Adrenal gland (tissue), 12 donors: ENCODE results near the gene TNFAIP1. TPM values are rescaled to one million over a fixed set of nuclear protein-coding genes. Genes with fewer than 3 reads are reported as not detected.
A peak's percentile ranks its signal among the peaks of the same experiment; 100 is the strongest.

Experiments
- DNase-seq, 7 donors: peaks; one replicate each; pipeline ENCODE4 v3.0.0-alpha.2; 2019 to 2020
- H3K27ac ChIP-seq, 5 donors: fragments of 200-600 bp; sonication (generic) in 4 of 5; 1 replicate in 3 of 5; 2 replicates in 2 of 5; pipeline versions ENCODE4 v1.5.1 to v1.8.0; 2016 to 2020; ENCODE audit warnings: mild to moderate bottlenecking in 1 of 5
- H3K27me3 ChIP-seq: fragments of 200-600 bp; 2 replicates; pipeline ENCODE4 v1.8.0; 2021
- H3K36me3 ChIP-seq, 2 donors: fragments of 200-600 bp; replicated peaks in 1 of 2; 1 replicate in 1 of 2; 2 replicates in 1 of 2; pipeline versions ENCODE4 v1.5.1 to v1.8.0; 2018 to 2022
- H3K4me1 ChIP-seq, 2 donors: fragments of 200-600 bp; replicated peaks in 1 of 2; 1 replicate in 1 of 2; 2 replicates in 1 of 2; pipeline versions ENCODE4 v1.5.1 to v1.8.0; 2018 to 2021
- H3K4me3 ChIP-seq, 4 donors: fragments of 200-600 bp; sonication (generic) in 3 of 4; one replicate each; pipeline ENCODE4 v1.5.1; 2016 to 2018
- H3K9me3 ChIP-seq, 3 donors: fragments of 200-600 bp; sonication (generic) in 1 of 3; replicated peaks in 1 of 3; 1 replicate in 2 of 3; 2 replicates in 1 of 3; pipeline versions ENCODE4 v1.5.1 to v1.8.0; 2016 to 2021
- POLR2A ChIP-seq, 2 donors: fragments of 450-650 bp; IDR thresholded peaks; one replicate each; pipeline ENCODE4 v1.6.1; 2017; ENCODE audit warnings: antibody characterized with exemption in 2 of 2, mild to moderate bottlenecking in 2 of 2, moderate library complexity in 1 of 2
- WGBS, 4 donors: extraction: QIAGEN DNeasy Blood & Tissue Kit in 2 of 4; methylation state at CpG; one replicate each; pipeline versions ENCODE4 v1.1.5 to v1.1.7; 2013 to 2017; 5-methylcytosine and 5-hydroxymethylcytosine counted together
- intact Hi-C, 2 donors: fragments of 100-400 bp; cut with DNase I; formaldehyde crosslinking; loops; one replicate each; pipeline versions ENCODE4 v1.14.1 to v1.15.0; 2022 to 2023
- polyA plus RNA-seq, 3 donors: library from polyadenylated mRNA; stranded (reverse); fragments of 200-250 nt in 2 of 3; fragments of 350-450 nt in 1 of 3; fragmentation: Illumina TruSeq in 1 of 3; extraction: RNeasy Lipid Tissue Mini Kit (QIAGEN cat#74804) in 1 of 3; gene quantifications; one replicate each; pipeline ENCODE4 v1.2.3, GENCODE V29; 2013 to 2014
- total RNA-seq, 9 donors: library from RNA; depleted of rRNA in 4 of 9; stranded (reverse); fragments of >200 nt in 4 of 9; fragments of 120-200 nt in 1 of 9; fragmentation: NEBNext Ultra II Directional in 1 of 9; extraction: Animal tissue kit (Norgen Biotek cat#: 25700) in 1 of 9; gene quantifications; one replicate each; pipeline versions ENCODE4 v1.1.0 to v1.2.4, GENCODE V29; 2013 to 2023
- TF ChIP-seq, protein P1 (sequence below), 6 experiments: fragments of 450-650 bp in 4 of 6; fragments of 200-600 bp in 2 of 6; sonication (generic) in 1 of 6; IDR thresholded peaks; 1 replicate in 5 of 6; 2 replicates in 1 of 6; pipeline versions ENCODE4 v1.5.1 to v1.8.0; 2016 to 2021; ENCODE audit warnings: antibody characterized with exemption in 6 of 6, mild to moderate bottlenecking in 2 of 6, moderate library complexity in 1 of 6
- donor health status: healthy with polysubstance abuse.
- donor health status: Bipolar disorder and iron deficiency.
- donor health status: DM: yes; HTN: yes; CAD: no.
- donor health status: DM: no; HTN: no; CAD: no.
- donor health status: DM: no; HTN: no; CAD: no.
- donor health status: DM: yes; HTN: yes; CAD: no.

Gene TNFAIP1
- total and polyA plus RNA-seq, 12 donors: 17.2 to 70.6 (median 37.6) TPM

DNA sequence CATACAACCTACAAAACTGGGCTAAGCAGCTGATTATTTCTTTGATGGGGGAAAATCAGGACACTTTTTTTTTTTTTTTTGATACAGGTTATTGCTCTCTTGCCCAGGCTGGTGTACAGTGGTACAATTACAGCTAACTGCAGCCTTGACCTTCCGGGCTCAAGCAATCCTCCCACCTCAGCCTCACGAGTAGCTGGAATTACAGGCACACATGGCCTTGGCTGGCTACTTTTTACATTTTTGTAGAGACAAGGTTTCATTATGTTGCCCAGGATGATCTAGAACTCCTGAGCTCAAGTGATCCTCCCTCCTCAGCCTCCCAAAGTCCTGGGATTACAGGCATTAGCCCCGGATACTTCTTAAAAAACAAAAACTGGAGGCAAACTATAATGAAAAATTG, 37.1 kb upstream of the TNFAIP1 start:
- peak in 2 of 7 donors; percentile 26 to 42 for DNase-seq
- Histone ChIP-seq H3K27me3 (no peaks in the 10 kb centered on the region), H3K4me1 (no peaks in the 10 kb centered on the region), H3K4me3 (no peak overlapping the region), H3K9me3 (no peaks in the 10 kb centered on the region), H3K36me3 (no peaks in the 10 kb centered on the region), H3K27ac (no peak overlapping the region)
- TF ChIP-seq, protein P1, sequence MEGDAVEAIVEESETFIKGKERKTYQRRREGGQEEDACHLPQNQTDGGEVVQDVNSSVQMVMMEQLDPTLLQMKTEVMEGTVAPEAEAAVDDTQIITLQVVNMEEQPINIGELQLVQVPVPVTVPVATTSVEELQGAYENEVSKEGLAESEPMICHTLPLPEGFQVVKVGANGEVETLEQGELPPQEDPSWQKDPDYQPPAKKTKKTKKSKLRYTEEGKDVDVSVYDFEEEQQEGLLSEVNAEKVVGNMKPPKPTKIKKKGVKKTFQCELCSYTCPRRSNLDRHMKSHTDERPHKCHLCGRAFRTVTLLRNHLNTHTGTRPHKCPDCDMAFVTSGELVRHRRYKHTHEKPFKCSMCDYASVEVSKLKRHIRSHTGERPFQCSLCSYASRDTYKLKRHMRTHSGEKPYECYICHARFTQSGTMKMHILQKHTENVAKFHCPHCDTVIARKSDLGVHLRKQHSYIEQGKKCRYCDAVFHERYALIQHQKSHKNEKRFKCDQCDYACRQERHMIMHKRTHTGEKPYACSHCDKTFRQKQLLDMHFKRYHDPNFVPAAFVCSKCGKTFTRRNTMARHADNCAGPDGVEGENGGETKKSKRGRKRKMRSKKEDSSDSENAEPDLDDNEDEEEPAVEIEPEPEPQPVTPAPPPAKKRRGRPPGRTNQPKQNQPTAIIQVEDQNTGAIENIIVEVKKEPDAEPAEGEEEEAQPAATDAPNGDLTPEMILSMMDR (IDR thresholded peaks at IDR 0.05): no peak
- TF ChIP-seq POLR2A (IDR thresholded peaks at IDR 0.05): no peak
- WGBS, 4 donors: 45 to 62% (median 53%) methylated on average over 3 of the region's 3 CpGs
- intact Hi-C loops: no loop called here

- H3K36me3 ChIP-seq: no peaks in the 10 kb centered on the region
- no peak overlapping the region for H3K27ac ChIP-seq
- 47 to 75% (median 65%) methylated on average over 9 to 38 of the region's 38 CpGs for WGBS, 4 donors
- H3K4me1 ChIP-seq: no peaks in the 10 kb centered on the region
- TF ChIP-seq, protein P1 (IDR thresholded peaks at IDR 0.05): no peak
- TF ChIP-seq POLR2A (IDR thresholded peaks at IDR 0.05): no peak
- intact Hi-C loops: no loop called here
- no peak overlapping the region for H3K4me3 ChIP-seq
- peaks cover 6% of the 10 kb centered on the region for H3K27me3 ChIP-seq
- H3K9me3 ChIP-seq: no peaks in the 10 kb centered on the region
- no peak for DNase-seq
Measured at GRCh38 chr17:28306954-28307401, 28.6 kb upstream of the TNFAIP1 start.

- Histone ChIP-seq H3K36me3 (no peaks in the 10 kb centered on the region), H3K27ac (no peak overlapping the region), H3K9me3 (no peaks in the 10 kb centered on the region), H3K4me3 (no peak overlapping the region), H3K27me3 (no peaks in the 10 kb centered on the region), H3K4me1 (peaks cover 8% of the 10 kb centered on the region in 2 donors)
- TF ChIP-seq, protein P1 (IDR thresholded peaks at IDR 0.05): no peak
- no peak for TF ChIP-seq POLR2A (IDR thresholded peaks at IDR 0.05)
- intact Hi-C loops: no loop called here
- DNase-seq: no peak
- 81 to 97% (median 89%) methylated on average over 2 of the region's 2 CpGs for WGBS, 4 donors
Measured at GRCh38 chr17:28313841-28314240, 21.7 kb upstream of the TNFAIP1 start.

DNA sequence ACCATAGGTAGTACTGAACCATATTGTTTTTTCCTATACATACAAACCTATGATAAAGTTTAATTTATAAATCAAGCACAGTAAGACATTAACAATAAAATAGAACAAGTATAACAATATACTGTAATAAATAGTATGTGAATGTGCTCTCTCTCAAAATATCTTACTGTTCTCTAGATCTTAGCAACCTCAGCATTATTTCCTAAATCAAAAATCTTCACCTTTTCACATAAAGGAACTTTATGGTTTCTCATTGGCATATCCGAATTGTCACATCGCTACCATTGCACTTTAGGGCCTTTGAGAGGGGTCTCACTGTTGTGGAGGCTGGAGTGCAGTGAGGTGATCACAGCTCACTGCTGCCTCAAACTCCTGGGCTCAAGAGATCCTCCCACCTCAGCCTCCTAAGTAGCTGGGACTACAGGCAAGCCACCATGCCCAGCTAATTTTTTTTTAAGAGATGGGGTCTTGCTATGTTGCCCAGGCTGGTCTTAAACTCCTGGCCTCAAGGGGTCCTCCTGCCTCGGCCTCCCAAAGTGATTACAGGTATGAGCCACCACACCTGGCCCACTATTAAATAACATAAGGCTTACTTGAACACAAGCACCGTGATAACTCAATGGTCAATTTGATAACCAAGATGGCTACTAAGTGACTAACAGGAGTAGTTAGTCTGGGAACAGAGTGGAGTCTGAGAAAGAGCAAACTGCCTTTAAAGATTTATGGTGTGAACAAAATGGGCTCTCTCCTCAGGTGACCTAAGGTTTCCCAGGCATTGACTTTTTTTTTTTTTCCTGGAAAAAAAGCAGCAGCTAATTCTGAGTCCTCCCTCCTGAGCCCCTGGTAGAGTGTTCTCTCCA, 19.5 kb upstream of the TNFAIP1 start:
- no peaks in the 10 kb centered on the region for H3K27me3 ChIP-seq
- 91 to 95% (median 93%) methylated on average over 4 of the region's 4 CpGs for WGBS, 4 donors
- no peak for DNase-seq
- TF ChIP-seq, protein P1 (IDR thresholded peaks at IDR 0.05): no peak
- no peak for TF ChIP-seq POLR2A (IDR thresholded peaks at IDR 0.05)
- no peaks in the 10 kb centered on the region for H3K9me3 ChIP-seq
- H3K27ac ChIP-seq: no peak overlapping the region
- H3K4me3 ChIP-seq: no peak overlapping the region
- H3K4me1 ChIP-seq: peaks cover 8 to 17% of the 10 kb centered on the region in 2 donors
- intact Hi-C loops: no loop called here
- H3K36me3 ChIP-seq: no peaks in the 10 kb centered on the region
